GM20431 (cell line): Measurements from ENCODE around the gene CRYBG1.

ENCODE experiments used
- in situ Hi-C: fragments of 300-500 bp; cut with MseI, MboI; formaldehyde crosslinking; loops from one replicate; pipeline ENCODE4 v1.15.0; 2020; ENCODE audit warnings: low sequenced_read_pairs; ENCODE audit not compliant: unreplicated experiment

CRYBG1 gene

GRCh38 chr6:106486236-106486635 is 125.7 kb downstream of the CRYBG1 start:
- in situ Hi-C loops: no loop called here

DNA sequence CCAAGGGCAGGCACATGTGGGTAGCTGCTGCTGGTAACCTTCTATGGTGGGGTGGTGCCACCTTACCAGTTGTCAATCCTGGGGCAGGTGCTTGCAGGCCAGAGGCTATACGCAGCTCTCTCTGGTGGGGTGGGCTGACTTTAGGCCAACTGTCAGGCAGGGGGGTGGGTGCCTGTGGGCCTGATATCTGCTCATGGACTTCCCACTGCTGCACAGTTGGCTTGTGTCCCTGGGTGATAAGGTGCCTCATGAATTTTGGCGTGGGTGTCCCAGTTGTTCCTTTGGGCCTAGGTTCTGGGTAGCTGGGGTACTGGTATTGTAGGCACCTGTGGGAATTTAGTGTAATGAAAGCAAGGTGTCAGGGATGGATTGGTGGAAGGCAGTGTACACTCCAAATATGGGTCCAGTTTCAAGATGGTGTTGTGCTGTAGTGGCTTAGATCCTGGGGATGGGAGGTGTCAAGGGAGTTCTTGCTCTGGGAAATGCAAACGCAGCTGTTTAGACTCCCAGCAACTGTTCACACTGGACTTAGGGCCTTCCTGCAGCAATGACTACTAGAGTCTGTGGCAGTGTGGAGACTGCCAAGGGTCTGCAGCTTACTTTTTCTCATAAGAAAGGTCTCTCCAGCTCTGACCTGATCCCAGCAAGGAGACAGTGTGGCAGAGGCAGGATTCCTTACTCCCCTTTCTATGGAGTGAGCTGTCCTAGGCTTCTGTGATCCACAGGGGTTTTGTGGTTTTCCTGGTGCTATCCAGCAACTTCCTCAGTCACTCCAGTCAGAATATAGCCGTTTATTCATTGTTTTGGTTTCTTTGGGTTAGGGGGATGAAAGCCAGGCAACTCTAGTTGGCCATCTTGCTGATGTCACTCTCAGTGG is 128.2 kb downstream of the CRYBG1 start:
- in situ Hi-C loops: no loop called here

GRCh38 chr6:106490030-106490429 is 129.5 kb downstream of the CRYBG1 start:
- in situ Hi-C loops: no loop called here

DNA sequence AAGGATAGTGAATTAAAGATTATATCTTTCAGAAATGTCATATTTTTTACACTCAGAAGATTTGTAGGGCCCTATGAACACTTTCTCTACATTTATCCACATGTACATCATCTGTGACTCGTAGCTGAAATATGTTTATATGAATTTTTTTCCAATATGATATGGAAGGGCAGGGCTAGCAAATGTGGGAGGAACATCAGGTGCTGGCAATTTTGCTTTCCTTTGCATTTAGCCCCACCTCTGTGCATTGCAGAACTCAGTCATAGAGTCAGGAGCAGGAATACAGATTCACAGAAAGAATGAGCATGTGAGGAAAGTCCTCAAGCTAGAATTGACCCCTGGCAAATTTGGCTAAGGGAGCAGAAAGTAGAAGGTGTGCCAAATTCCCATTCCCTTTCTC is 129.9 kb downstream of the CRYBG1 start:
- in situ Hi-C loops: no loop called here

GRCh38 chr6:106490974-106491373 is 130.5 kb downstream of the CRYBG1 start:
- in situ Hi-C loops: no loop called here

- in situ Hi-C loops: no loop called here
These were observed 134.5 kb downstream of the CRYBG1 start for GRCh38 chr6:106495014-106495413.

DNA sequence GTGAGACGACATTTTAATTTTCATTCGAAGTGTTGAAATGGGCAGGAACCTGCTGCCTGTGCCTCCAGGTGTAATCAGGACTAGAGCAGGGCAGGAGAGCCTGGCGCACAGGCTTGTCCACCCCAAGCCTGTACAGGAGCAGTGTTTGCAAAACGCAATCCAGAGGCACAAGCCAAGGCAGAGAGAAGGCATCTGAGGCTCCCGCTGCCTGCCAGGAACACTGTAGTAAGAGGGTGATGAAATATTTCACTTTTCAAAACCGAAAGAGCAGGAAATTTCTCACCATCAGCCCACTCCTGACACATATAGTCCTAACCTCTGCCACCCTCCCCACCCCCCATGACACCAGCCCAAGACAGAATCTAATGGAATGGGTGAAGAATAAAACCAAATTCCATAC is 136.3 kb downstream of the CRYBG1 start:
- in situ Hi-C loops: no loop called here

DNA sequence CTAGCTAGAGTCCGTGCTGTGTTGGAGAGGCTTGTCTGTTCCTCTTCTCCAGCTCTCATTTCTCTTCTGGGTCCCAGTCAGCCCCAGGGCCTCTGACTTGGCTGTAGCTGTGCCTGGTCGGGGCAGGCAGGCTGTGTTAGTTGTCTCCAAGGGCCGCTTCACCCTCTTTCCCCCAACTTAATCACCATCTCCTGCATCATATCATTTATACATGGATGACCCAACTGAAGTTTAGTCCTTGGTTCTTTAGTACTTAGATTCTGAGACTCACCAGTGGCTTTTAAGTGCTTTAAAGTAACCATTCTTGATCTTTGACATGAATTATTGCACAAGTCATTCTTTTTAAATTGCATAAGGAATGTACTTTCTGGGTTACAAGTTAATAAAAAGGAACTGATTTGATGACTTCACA is 141.4 kb downstream of the CRYBG1 start:
- in situ Hi-C loops: no loop called here

GRCh38 chr6:106502559-106502958 is 142.0 kb downstream of the CRYBG1 start:
- in situ Hi-C loops: no loop called here

DNA sequence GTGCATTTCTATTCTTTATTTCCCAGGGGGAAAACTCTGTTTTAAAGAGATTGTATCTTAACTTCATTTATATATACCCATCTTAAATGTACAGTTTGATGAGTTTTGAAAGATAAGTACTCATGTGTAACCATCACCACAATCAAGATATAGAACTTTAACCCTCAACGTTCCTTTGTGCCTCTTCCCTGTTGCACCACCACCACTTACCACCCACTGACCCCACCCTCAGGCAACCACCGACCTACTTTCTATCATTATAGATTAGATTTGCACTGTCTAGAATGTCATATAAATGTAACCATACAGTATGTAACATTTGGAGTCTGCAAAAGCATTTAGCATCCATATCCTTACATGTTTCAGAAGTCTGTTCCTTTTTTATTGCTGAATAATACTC is 147.8 kb downstream of the CRYBG1 start:
- in situ Hi-C loops: no loop called here

- in situ Hi-C loops: no loop called here
These were observed 148.3 kb downstream of the CRYBG1 start for GRCh38 chr6:106508834-106509233.

DNA sequence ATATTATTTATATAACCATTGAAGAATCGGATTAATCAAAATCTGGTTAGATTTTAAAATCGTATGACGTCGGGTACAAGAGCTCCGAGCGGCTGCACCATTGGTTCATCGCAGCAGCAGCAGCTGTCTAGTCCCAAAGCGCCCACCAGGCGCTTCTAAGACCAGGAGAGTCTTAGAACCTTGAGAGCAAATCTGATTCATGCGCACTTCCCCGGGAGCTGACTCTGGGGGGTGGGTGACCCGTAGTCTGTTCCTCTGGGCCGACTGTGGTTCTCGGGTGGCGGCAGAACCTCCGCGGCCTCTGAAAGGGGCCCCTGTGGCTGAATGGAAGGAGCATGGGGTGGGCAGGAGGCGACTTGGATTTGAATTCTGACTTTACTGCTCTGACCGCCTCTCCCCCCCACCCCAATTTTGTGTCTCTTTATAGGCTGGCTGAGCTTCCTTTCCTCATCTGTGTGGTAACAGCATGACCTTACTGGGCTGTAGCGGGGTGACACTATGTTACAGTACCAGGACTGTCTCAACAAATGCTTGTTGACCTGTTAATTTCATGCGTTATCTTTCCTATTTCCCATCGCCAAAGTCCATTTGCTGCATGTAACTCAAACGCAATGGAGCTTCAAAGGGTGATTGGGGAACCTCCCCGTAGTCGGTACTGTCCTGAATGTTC is 149.0 kb downstream of the CRYBG1 start:
- in situ Hi-C loops: no loop called here

DNA sequence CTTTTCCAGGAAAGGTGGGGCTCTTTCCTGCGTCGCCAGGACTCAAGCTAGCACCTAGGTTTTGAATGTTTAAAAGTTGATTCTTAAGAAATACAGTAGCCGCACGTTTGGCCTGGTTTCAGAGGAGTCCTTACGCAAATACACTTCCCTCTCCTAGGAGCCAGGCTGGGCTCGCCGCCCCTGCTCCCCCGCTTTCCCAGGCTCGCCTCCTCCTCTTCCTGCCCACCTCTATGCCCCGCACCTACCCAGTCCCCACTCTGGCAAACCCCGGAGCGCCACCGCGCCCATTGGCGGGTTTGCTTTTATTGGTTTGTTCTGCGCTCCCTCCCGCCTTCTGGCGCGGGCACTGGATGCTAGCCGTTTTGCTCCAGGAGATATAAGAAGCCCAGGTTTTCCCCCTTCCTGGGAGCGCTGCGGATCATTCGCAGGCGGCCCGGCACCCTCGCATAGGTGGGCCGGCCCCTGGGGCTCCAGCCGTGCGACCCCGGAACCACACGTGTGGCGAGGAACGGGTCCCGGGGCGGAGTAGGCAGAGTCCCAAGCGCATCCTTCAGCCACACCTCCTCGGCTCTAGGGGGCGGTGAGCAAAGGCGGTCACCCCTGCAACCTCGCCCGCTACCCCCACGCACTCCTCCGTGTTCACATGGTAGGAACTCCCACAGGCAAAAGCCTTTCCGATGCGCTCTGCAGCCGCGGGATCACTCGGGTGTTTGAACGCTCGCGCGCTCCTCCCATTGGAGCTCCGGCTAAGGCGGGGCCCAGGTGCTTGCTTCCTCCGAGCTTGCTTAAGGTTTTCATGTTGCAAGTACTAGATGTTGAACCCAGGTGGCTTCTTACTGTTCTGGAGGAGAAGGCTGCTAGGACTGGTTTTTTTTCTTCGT is 149.8 kb downstream of the CRYBG1 start:
- in situ Hi-C loops: no loop called here

DNA sequence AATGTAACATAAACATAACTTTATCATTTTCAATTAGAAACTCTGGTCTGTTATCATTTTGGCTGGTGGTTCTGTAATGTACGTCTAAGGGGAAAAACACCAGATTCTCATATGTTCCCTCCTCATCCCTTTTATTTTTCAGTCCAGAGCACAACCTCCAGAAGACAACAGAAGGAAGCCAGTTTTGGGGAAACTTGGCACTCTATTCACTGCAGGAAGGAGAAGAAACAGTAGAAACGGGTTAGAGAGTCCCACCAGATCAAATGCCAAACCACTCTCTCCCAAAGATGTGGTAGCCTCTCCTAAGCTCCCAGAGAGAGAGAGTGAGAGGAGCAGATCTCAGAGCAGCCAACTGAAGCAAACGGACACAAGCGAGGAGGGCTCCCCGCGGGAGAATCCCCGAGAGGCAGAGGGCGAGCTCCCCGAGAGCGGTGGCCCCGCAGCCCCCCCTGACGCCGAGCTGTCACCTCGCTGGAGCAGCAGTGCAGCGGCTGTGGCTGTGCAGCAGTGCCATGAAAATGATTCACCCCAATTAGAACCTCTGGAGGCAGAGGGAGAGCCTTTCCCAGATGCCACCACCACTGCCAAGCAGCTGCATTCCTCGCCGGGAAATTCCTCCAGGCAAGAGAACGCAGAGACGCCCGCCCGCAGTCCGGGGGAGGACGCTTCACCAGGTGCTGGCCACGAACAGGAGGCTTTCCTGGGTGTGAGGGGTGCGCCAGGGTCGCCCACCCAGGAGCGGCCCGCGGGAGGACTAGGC is 151.0 kb downstream of the CRYBG1 start:
- in situ Hi-C loops: no loop called here

GRCh38 chr6:106512048-106512967 is 151.8 kb downstream of the CRYBG1 start:
- in situ Hi-C loops: no loop called here

DNA sequence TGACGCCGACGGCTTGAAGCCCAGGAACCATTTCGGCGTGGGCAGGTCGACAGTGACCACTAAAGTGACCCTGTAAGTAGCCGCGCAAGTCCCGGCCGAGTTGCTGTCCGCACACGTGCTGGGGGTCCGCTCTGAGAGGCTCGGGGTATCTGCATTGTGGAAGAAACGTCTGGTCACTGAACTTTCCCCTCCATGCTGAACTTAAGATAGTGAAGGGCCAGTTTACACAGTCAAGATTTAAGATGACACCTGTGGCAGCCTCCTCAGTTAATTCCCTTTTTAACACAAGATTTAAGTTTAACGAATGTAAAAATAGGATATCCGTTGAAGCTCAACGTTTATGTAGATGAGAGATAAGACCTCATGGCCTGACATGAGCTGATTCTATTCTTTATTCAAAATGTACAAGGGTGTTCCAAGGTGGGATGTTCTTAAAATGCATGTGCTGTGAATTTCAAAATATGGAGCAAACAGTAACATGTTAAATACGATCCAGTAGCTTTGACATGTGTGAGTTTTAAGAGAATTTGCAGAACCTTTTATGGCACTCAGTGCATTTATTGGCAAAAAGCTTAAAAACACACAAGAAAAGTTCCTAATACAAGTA is 152.6 kb downstream of the CRYBG1 start:
- in situ Hi-C loops: no loop called here

GRCh38 chr6:106513808-106514582 is 153.5 kb downstream of the CRYBG1 start:
- in situ Hi-C loops: no loop called here

DNA sequence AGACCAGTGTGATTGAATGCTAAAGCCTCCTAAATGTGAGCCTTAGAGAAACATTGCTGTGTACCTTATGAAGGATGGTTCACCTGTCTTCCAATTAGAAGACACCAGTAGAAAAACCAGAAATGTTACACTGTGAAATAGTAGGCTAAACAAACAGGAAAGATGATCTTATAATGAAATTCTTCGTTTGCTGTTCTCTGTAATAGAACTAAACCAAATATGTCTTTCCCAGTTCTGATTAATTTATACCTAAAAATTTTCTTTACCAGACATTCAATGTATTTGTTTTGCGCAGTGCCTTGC is 154.0 kb downstream of the CRYBG1 start:
- in situ Hi-C loops: no loop called here
